HG02938 (cell line): ENCODE results near the gene PLEKHG3.

Experiments used
- ATAC-seq: cut with Tn5 transposase; IDR thresholded peaks from one replicate; pipeline ENCODE4 v1.9.1; 2021; ENCODE audit warnings: mild to moderate bottlenecking, moderate library complexity; ENCODE audit not compliant: unreplicated experiment

The PLEKHG3 gene

GRCh38 chr14:64706119-64706592 is 1.9 kb downstream of the PLEKHG3 start:
- ATAC-seq, result no peak

GRCh38 chr14:64706593-64707193 is 2.5 kb downstream of the PLEKHG3 start:
- no peak for ATAC-seq

- no peak for ATAC-seq
Measured at GRCh38 chr14:64707661-64708060, 3.4 kb downstream of the PLEKHG3 start.

GRCh38 chr14:64708148-64709004 is 4.2 kb downstream of the PLEKHG3 start:
- no peak for ATAC-seq

GRCh38 chr14:64709126-64709525 is 4.9 kb downstream of the PLEKHG3 start:
- no peak for ATAC-seq

- ATAC-seq, result no peak
Measured at GRCh38 chr14:64711039-64711438, 6.8 kb downstream of the PLEKHG3 start.

- ATAC-seq, result no peak
Measured at GRCh38 chr14:64713677-64714076, 9.5 kb downstream of the PLEKHG3 start.

- no peak for ATAC-seq
Measured at GRCh38 chr14:64714432-64715025, 10.3 kb downstream of the PLEKHG3 start.

- ATAC-seq, result no peak
Measured at GRCh38 chr14:64715146-64715627, 11.0 kb downstream of the PLEKHG3 start.

GRCh38 chr14:64715628-64716412 is 11.6 kb downstream of the PLEKHG3 start:
- no peak for ATAC-seq

GRCh38 chr14:64717870-64718269 is 13.6 kb downstream of the PLEKHG3 start:
- ATAC-seq, result no peak

GRCh38 chr14:64718762-64719161 is 14.5 kb downstream of the PLEKHG3 start:
- no peak for ATAC-seq

GRCh38 chr14:64719601-64720000 is 15.4 kb downstream of the PLEKHG3 start:
- ATAC-seq, result no peak

GRCh38 chr14:64720131-64720576 is 15.9 kb downstream of the PLEKHG3 start:
- no peak for ATAC-seq

GRCh38 chr14:64721391-64721791 is 17.2 kb downstream of the PLEKHG3 start:
- ATAC-seq, result no peak

- ATAC-seq, result no peak
Measured at GRCh38 chr14:64721899-64722298, 17.7 kb downstream of the PLEKHG3 start.

GRCh38 chr14:64722842-64723447 is 18.7 kb downstream of the PLEKHG3 start:
- no peak for ATAC-seq

- no peak for ATAC-seq
Measured at GRCh38 chr14:64723691-64724577, 19.7 kb downstream of the PLEKHG3 start.

GRCh38 chr14:64724578-64724930 is 20.3 kb downstream of the PLEKHG3 start:
- no peak for ATAC-seq
